ENCODE measurements around the gene NDST1. TPM values are rescaled to one million over a fixed set of nuclear protein-coding genes. Genes with fewer than 3 reads are reported as not detected.

The NDST1 gene
- polyA plus RNA-seq, 1 experiment: 89.7 TPM

- 0 out of 2 replicates have a peak, but pooled peaks cover 2% of the 10 kb centered on the region for H3K36me3 ChIP-seq (ENCODE audit: control insufficient read depth, insufficient read depth, low read length)
- DNase-seq (ENCODE audit: low read depth): no peak
- no peaks in the 10 kb centered on the region for H3K27me3 ChIP-seq (ENCODE audit: control insufficient read depth, insufficient read depth, low read length)
- no peak for TF ChIP-seq CTCF (IDR thresholded peaks at IDR 0.05; ENCODE audit: insufficient read depth, low read depth, low read length)
- CTCF ChIA-PET: interaction anchor here (1.3 kb wide), 1 partner anchor 33 kb away, joined by 3 read pairs; no protein-coding TSS in a partner anchor
- POLR2A ChIA-PET: interaction anchor here (0.5 kb wide), 1 partner anchor 277 kb away, joined by 12 read pairs; no protein-coding TSS in a partner anchor
- H3K4me3 ChIP-seq (ENCODE audit: low read depth, low read length): no peak overlapping the region
Observed at GRCh38 chr5:150506571-150507473, 1.1 kb upstream of the NDST1 start.

GRCh38 chr5:150508277-150508640 is 328 bp downstream of the NDST1 start:
- H3K4me3 ChIP-seq (ENCODE audit: low read depth, low read length): no peak overlapping the region
- POLR2A ChIA-PET: no interaction called here
- no peaks in the 10 kb centered on the region for H3K27me3 ChIP-seq (ENCODE audit: control insufficient read depth, insufficient read depth, low read length)
- CTCF ChIA-PET: interaction anchor here (1.0 to 1.3 kb wide), 2 partner anchors 12 to 34 kb away, joined by 3 read pairs; no protein-coding TSS in a partner anchor
- H3K36me3 ChIP-seq (ENCODE audit: control insufficient read depth, insufficient read depth, low read length): 0 out of 2 replicates have a peak, but pooled peaks cover 2% of the 10 kb centered on the region
- DNase-seq (ENCODE audit: low read depth): no peak
- TF ChIP-seq CTCF (IDR thresholded peaks at IDR 0.05; ENCODE audit: insufficient read depth, low read depth, low read length): no peak

- ChIA-PET CTCF (interaction anchor here (1.0 kb wide), 1 partner anchor 12 kb away, joined by 3 read pairs; no protein-coding TSS in a partner anchor), POLR2A (no interaction called here)
- H3K4me3 ChIP-seq (ENCODE audit: low read depth, low read length): no peak overlapping the region
- no peaks in the 10 kb centered on the region for H3K27me3 ChIP-seq (ENCODE audit: control insufficient read depth, insufficient read depth, low read length)
- no peak for DNase-seq (ENCODE audit: low read depth)
- TF ChIP-seq CTCF (IDR thresholded peaks at IDR 0.05; ENCODE audit: insufficient read depth, low read depth, low read length): no peak
- peaks cover 4% of the 10 kb centered on the region for H3K36me3 ChIP-seq (ENCODE audit: control insufficient read depth, insufficient read depth, low read length)
Observed at GRCh38 chr5:150508828-150509227, 897 bp downstream of the NDST1 start.

GRCh38 chr5:150509992-150510391 is 2.1 kb downstream of the NDST1 start:
- CTCF ChIA-PET: interaction anchor here (1.4 to 3.4 kb wide), 5 partner anchors 12 to 51 kb away, joined by 4 to 12 read pairs (median 9); no protein-coding TSS in a partner anchor
- H3K4me3 ChIP-seq (ENCODE audit: low read depth, low read length): no peak overlapping the region
- no peaks in the 10 kb centered on the region for H3K27me3 ChIP-seq (ENCODE audit: control insufficient read depth, insufficient read depth, low read length)
- peaks cover 4% of the 10 kb centered on the region for H3K36me3 ChIP-seq (ENCODE audit: control insufficient read depth, insufficient read depth, low read length)
- no peak for TF ChIP-seq CTCF (IDR thresholded peaks at IDR 0.05; ENCODE audit: insufficient read depth, low read depth, low read length)
- no peak for DNase-seq (ENCODE audit: low read depth)
- POLR2A ChIA-PET: no interaction called here

- H3K4me3 ChIP-seq (ENCODE audit: low read depth, low read length): no peak overlapping the region
- H3K27me3 ChIP-seq (ENCODE audit: control insufficient read depth, insufficient read depth, low read length): no peaks in the 10 kb centered on the region
- ChIA-PET POLR2A (no interaction called here), CTCF (interaction anchor here (0.6 to 3.4 kb wide), 7 partner anchors 9 to 1121 kb away, joined by 3 to 12 read pairs (median 5); no protein-coding TSS in a partner anchor)
- H3K36me3 ChIP-seq (ENCODE audit: control insufficient read depth, insufficient read depth, low read length): peaks cover 4% of the 10 kb centered on the region
- DNase-seq (ENCODE audit: low read depth): no peak
- TF ChIP-seq CTCF (IDR thresholded peaks at IDR 0.05; ENCODE audit: insufficient read depth, low read depth, low read length): no peak
Observed at GRCh38 chr5:150510460-150511263, 2.7 kb downstream of the NDST1 start.

All from BJ (cell line).